ENCODE data around the gene PSMA8.

DNA sequence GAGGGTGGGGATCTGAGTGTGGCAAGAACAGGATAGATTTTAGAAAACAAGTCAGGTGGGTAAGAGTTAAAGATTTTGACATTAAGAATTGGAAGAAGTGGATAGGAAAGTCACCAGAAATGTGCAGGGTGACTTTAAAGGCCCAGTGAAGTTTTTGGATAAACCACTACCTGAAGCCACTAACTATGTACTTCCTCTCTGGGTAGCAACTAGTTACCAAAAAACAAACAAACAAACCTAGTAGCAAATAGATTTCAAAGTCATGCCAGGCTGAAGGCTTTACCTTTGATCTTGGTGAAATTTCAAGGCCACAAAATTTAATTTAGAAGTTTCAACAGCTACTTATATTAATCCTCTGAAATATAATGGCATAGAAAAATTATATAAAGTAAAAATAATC is 42.5 kb downstream of the PSMA8 start:
- TF ChIP-seq, protein P1, sequence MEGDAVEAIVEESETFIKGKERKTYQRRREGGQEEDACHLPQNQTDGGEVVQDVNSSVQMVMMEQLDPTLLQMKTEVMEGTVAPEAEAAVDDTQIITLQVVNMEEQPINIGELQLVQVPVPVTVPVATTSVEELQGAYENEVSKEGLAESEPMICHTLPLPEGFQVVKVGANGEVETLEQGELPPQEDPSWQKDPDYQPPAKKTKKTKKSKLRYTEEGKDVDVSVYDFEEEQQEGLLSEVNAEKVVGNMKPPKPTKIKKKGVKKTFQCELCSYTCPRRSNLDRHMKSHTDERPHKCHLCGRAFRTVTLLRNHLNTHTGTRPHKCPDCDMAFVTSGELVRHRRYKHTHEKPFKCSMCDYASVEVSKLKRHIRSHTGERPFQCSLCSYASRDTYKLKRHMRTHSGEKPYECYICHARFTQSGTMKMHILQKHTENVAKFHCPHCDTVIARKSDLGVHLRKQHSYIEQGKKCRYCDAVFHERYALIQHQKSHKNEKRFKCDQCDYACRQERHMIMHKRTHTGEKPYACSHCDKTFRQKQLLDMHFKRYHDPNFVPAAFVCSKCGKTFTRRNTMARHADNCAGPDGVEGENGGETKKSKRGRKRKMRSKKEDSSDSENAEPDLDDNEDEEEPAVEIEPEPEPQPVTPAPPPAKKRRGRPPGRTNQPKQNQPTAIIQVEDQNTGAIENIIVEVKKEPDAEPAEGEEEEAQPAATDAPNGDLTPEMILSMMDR (IDR thresholded peaks at IDR 0.05): no peak
- TF ChIP-seq EZH2 (IDR thresholded peaks at IDR 0.05): no peak
